Coronary artery (tissue), 2 donors: ENCODE measurements around the gene ANXA5.
A peak's percentile ranks its signal among the peaks of the same experiment; 100 is the strongest.

ENCODE experiments used
- DNase-seq: peaks from one replicate; pipeline ENCODE4 v3.0.0-alpha.2; 2017; ENCODE audit warnings: low spot score
- H3K27ac ChIP-seq, 2 donors: fragments of 200-600 bp; sonication (generic); one replicate each; pipeline ENCODE4 v1.5.1; 2016 to 2019
- H3K4me3 ChIP-seq: fragments of 200-600 bp; sonication (generic); 2 replicates; pipeline ENCODE4 v1.5.1; 2016; ENCODE audit warnings: mild to moderate bottlenecking, moderate library complexity
- CTCF ChIP-seq: fragments of 200-600 bp; sonication (generic); IDR thresholded peaks from one replicate; pipeline ENCODE4 v1.5.1; 2019; ENCODE audit warnings: antibody characterized with exemption

ANXA5 gene

GRCh38 chr4:121696581-121697461 lies at the start of gene ANXA5:
Gene ANXA5, minus strand, starts transcription at chr4:121696980. Its CDS starts 391 bp downstream, at chr4:121696589.
- peak; percentile 18 for TF ChIP-seq CTCF
- peak within 1 kb of the TSS; percentile 99 for H3K4me3 ChIP-seq
- H3K27ac ChIP-seq: peak within 1 kb of the TSS; percentile 99
- DNase-seq: peak; percentile 93

GRCh38 chr4:121742794-121743193 lies 46.0 kb upstream of the ANXA5 start:
- Histone ChIP-seq H3K27ac (no peak overlapping the region), H3K4me3 (no peak overlapping the region)
- no peak for TF ChIP-seq CTCF
- no peak for DNase-seq

- no peak for DNase-seq
- no peak overlapping the region for H3K27ac ChIP-seq
- H3K4me3 ChIP-seq: no peak overlapping the region
- no peak for TF ChIP-seq CTCF
These were observed 45.0 kb upstream of the ANXA5 start for GRCh38 chr4:121741751-121742150.

GRCh38 chr4:121740796-121741409 lies 44.1 kb upstream of the ANXA5 start:
- TF ChIP-seq CTCF: no peak
- Histone ChIP-seq H3K27ac (no peak overlapping the region), H3K4me3 (no peak overlapping the region)
- no peak for DNase-seq

GRCh38 chr4:121739575-121739974 lies 42.8 kb upstream of the ANXA5 start:
- no peak for TF ChIP-seq CTCF
- Histone ChIP-seq H3K4me3 (no peak overlapping the region), H3K27ac (no peak overlapping the region)
- no peak for DNase-seq

GRCh38 chr4:121738780-121739535 lies 42.2 kb upstream of the ANXA5 start:
- no peak for TF ChIP-seq CTCF
- DNase-seq: no peak
- Histone ChIP-seq H3K27ac (no peak overlapping the region), H3K4me3 (no peak overlapping the region)
